Stomach (tissue), 9 donors: Measurements from ENCODE around the gene GRIP1. TPM values are rescaled to one million over a fixed set of nuclear protein-coding genes. Genes with fewer than 3 reads are reported as not detected.

Source experiments
- DNase-seq, 2 donors: peaks; one replicate each; pipeline versions ENCODE4 v3.0.0 to v3.0.0-alpha.2; 2013 to 2019
- H3K27ac ChIP-seq, 5 donors: fragments of 200-600 bp in 4 of 5; sonication (generic) in 4 of 5; one replicate each; pipeline ENCODE4 v1.5.1; 2013 to 2019; ENCODE audit warnings: mild to moderate bottlenecking in 1 of 5, moderate library complexity in 1 of 5
- H3K27me3 ChIP-seq, 3 donors: fragments of 200-600 bp; sonication (generic); one replicate each; pipeline ENCODE4 v1.5.1; 2017 to 2019; ENCODE audit warnings: mixed run types in 1 of 3
- H3K36me3 ChIP-seq, 4 donors: fragments of 200-600 bp; sonication (generic); 1 replicate in 3 of 4; 2 replicates in 1 of 4; pipeline ENCODE4 v1.5.1; 2016 to 2019
- H3K4me1 ChIP-seq, 4 donors: fragments of 200-600 bp; sonication (generic); one replicate each; pipeline ENCODE4 v1.5.1; 2016 to 2019
- H3K4me3 ChIP-seq, 4 donors: fragments of 200-600 bp; sonication (generic) in 3 of 4; one replicate each; pipeline ENCODE4 v1.5.1; 2016 to 2019; ENCODE audit warnings: mild to moderate bottlenecking in 1 of 4
- H3K9me3 ChIP-seq, 4 donors: fragments of 200-600 bp; sonication (generic); one replicate each; pipeline ENCODE4 v1.5.1; 2016 to 2019
- EP300 ChIP-seq: sonication (generic); formaldehyde crosslinking; IDR thresholded peaks from one replicate; pipeline ENCODE4 v1.6.1; 2017; ENCODE audit warnings: antibody characterized with exemption
- POLR2A ChIP-seq, 4 donors: fragments of 450-650 bp; IDR thresholded peaks; one replicate each; pipeline ENCODE4 v1.6.1; 2016; ENCODE audit warnings: antibody characterized with exemption in 4 of 4, control low read depth in 2 of 4, mild to moderate bottlenecking in 1 of 4, moderate library complexity in 1 of 4
- POLR2AphosphoS5 ChIP-seq, 3 donors: sonication (generic); formaldehyde crosslinking; IDR thresholded peaks; one replicate each; pipeline ENCODE4 v1.6.1; 2016; ENCODE audit warnings: antibody characterized with exemption in 3 of 3
- WGBS, 5 donors: extraction: QIAGEN DNeasy Blood & Tissue Kit in 3 of 5; methylation state at CpG; one replicate each; pipeline versions ENCODE4 v1.1.5 to v1.1.7; 2013 to 2018; 5-methylcytosine and 5-hydroxymethylcytosine counted together
- intact Hi-C: fragments of 100-400 bp; cut with DNase I; formaldehyde crosslinking; loops from one replicate; pipeline ENCODE4 v1.15.1; 2023; ENCODE audit warnings: low total_unique reads
- polyA plus RNA-seq, 3 donors: library from polyadenylated mRNA; stranded (reverse); fragments of 200-250 nt; gene quantifications; one replicate each; pipeline ENCODE4 v1.2.3, GENCODE V29; 2013
- total RNA-seq, 5 donors: library from RNA; depleted of rRNA; stranded (reverse); fragments of >200 nt; gene quantifications; one replicate each; pipeline versions ENCODE4 v1.1.0 to v1.2.3, GENCODE V29; 2014 to 2016
- TF ChIP-seq, protein P1 (sequence below), 7 experiments: fragments of 450-650 bp in 4 of 7; fragments of 200-600 bp in 3 of 7; sonication (generic) in 3 of 7; IDR thresholded peaks; one replicate each; pipeline ENCODE4 v1.5.1; 2016 to 2019; ENCODE audit warnings: antibody characterized with exemption in 7 of 7, control low read depth in 2 of 7, mild to moderate bottlenecking in 1 of 7
- donor health status: healthy with polysubstance abuse.
- donor health status: Bipolar disorder and iron deficiency.
- donor health status: healthy.

The GRIP1 gene
- total and polyA plus RNA-seq, 8 donors: 0.31 to 8.8 (median 4.4) TPM; not detected in 1

GRCh38 chr12:66665435-66665985, 13.4 kb downstream of the GRIP1 start:
- Histone ChIP-seq H3K27ac (no peak overlapping the region), H3K4me1 (peaks cover 0 to 15% (median 6%) of the 10 kb centered on the region in 4 donors), H3K9me3 (no peaks in the 10 kb centered on the region), H3K36me3 (no peaks in the 10 kb centered on the region), H3K27me3 (no peaks in the 10 kb centered on the region), H3K4me3 (no peak overlapping the region)
- 75 to 90% (median 81%) methylated on average over 3 of the region's 3 CpGs for WGBS, 5 donors
- no peak for TF ChIP-seq EP300
- TF ChIP-seq POLR2A (IDR thresholded peaks at IDR 0.05): no peak
- TF ChIP-seq, protein P1, sequence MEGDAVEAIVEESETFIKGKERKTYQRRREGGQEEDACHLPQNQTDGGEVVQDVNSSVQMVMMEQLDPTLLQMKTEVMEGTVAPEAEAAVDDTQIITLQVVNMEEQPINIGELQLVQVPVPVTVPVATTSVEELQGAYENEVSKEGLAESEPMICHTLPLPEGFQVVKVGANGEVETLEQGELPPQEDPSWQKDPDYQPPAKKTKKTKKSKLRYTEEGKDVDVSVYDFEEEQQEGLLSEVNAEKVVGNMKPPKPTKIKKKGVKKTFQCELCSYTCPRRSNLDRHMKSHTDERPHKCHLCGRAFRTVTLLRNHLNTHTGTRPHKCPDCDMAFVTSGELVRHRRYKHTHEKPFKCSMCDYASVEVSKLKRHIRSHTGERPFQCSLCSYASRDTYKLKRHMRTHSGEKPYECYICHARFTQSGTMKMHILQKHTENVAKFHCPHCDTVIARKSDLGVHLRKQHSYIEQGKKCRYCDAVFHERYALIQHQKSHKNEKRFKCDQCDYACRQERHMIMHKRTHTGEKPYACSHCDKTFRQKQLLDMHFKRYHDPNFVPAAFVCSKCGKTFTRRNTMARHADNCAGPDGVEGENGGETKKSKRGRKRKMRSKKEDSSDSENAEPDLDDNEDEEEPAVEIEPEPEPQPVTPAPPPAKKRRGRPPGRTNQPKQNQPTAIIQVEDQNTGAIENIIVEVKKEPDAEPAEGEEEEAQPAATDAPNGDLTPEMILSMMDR (IDR thresholded peaks at IDR 0.05): no peak
- DNase-seq: no peak
- intact Hi-C loops: no loop called here

DNA sequence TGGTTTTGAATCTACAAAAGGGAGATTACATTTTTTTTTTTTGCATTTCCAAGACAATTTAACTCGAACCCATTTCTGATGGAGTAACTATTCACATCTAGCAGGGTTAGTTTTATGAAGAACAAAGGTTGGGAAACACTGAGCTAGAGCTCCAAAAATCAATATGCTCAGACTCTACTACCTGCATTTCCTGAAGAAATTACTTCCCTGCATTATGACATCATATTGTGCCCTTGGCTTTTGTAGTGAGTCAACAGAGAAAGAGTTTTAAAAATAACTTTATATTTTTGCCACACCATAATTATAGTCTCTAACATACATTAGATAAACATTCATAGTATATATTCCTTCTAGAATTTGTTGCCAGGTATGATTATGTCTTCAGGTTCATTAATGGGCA, 14.8 kb downstream of the GRIP1 start:
- TF ChIP-seq EP300 (no peak), POLR2A (IDR thresholded peaks at IDR 0.05) (no peak), POLR2AphosphoS5 (IDR thresholded peaks at IDR 0.05) (no peak)
- TF ChIP-seq, protein P1 (IDR thresholded peaks at IDR 0.05): no peak
- no peak for DNase-seq
- 68 to 85% (median 73%) methylated on average over 1 of the region's 1 CpG for WGBS, 5 donors
- H3K4me1 ChIP-seq: peaks cover 0 to 15% (median 6%) of the 10 kb centered on the region in 4 donors
- no peaks in the 10 kb centered on the region for H3K36me3 ChIP-seq
- intact Hi-C loops: no loop called here
- no peak overlapping the region for H3K4me3 ChIP-seq
- no peak overlapping the region for H3K27ac ChIP-seq
- H3K27me3 ChIP-seq: no peaks in the 10 kb centered on the region
- no peaks in the 10 kb centered on the region for H3K9me3 ChIP-seq

- WGBS, 5 donors: 34 to 49% (median 47%) methylated on average over 5 of the region's 5 CpGs
- no peak for TF ChIP-seq POLR2A (IDR thresholded peaks at IDR 0.05)
- TF ChIP-seq EP300: no peak
- no peak for TF ChIP-seq POLR2AphosphoS5 (IDR thresholded peaks at IDR 0.05)
- TF ChIP-seq, protein P1 (IDR thresholded peaks at IDR 0.05): no peak
- no peak for DNase-seq
- Histone ChIP-seq H3K36me3 (no peaks in the 10 kb centered on the region), H3K9me3 (no peaks in the 10 kb centered on the region), H3K4me3 (no peak overlapping the region), H3K4me1 (peaks cover 0 to 15% (median 6%) of the 10 kb centered on the region in 4 donors), H3K27me3 (no peaks in the 10 kb centered on the region), H3K27ac (no peak overlapping the region)
- intact Hi-C loops: no loop called here
These were observed 15.3 kb downstream of the GRIP1 start for GRCh38 chr12:66663611-66664010.

- peaks cover 0 to 15% (median 6%) of the 10 kb centered on the region in 4 donors for H3K4me1 ChIP-seq
- intact Hi-C loops: no loop called here
- H3K4me3 ChIP-seq: no peak overlapping the region
- H3K36me3 ChIP-seq: no peaks in the 10 kb centered on the region
- whole genome bisulfite sequencing, 5 donors: 8 to 17% (median 12%) methylated on average over 1 of the region's 1 CpG
- H3K9me3 ChIP-seq: no peaks in the 10 kb centered on the region
- no peak overlapping the region for H3K27ac ChIP-seq
- TF ChIP-seq, protein P1 (IDR thresholded peaks at IDR 0.05): no peak
- TF ChIP-seq POLR2AphosphoS5 (IDR thresholded peaks at IDR 0.05): no peak
- TF ChIP-seq EP300: no peak
- no peak for TF ChIP-seq POLR2A (IDR thresholded peaks at IDR 0.05)
- no peaks in the 10 kb centered on the region for H3K27me3 ChIP-seq
- no peak for DNase-seq
These were observed 16.1 kb downstream of the GRIP1 start for GRCh38 chr12:66662729-66663128.
